Esophagus (tissue), 2 donors: ENCODE data around the gene PADI4. TPM values are rescaled to one million over a fixed set of nuclear protein-coding genes. Genes with fewer than 3 reads are reported as not detected.
"Not testable (repeated sequence)": the region's sequence is repeated elsewhere in the genome, so short reads cannot be mapped to it uniquely, and the experiment has no call there.

ENCODE experiments used
- H3K27ac ChIP-seq, 2 donors: one replicate each; pipeline ENCODE4 v1.5.1; 2013; ENCODE audit warnings: low read depth in 2 of 2, mild to moderate bottlenecking in 2 of 2, inconsistent platforms in 1 of 2, low read length in 1 of 2, moderate library complexity in 1 of 2
- H3K27me3 ChIP-seq, 2 donors: one replicate each; pipeline ENCODE4 v1.6.1; 2013; ENCODE audit warnings: low read length in 2 of 2, control low read depth in 1 of 2, mild to moderate bottlenecking in 1 of 2; ENCODE audit not compliant: insufficient read depth in 2 of 2, control insufficient read depth in 1 of 2
- H3K36me3 ChIP-seq, 2 donors: one replicate each; pipeline ENCODE4 v1.6.1; 2013; ENCODE audit warnings: low read length in 1 of 2; ENCODE audit not compliant: control insufficient read depth in 2 of 2, insufficient read depth in 2 of 2
- H3K4me1 ChIP-seq, 2 donors: one replicate each; pipeline ENCODE4 v1.6.1; 2013; ENCODE audit warnings: low read length in 1 of 2; ENCODE audit not compliant: control insufficient read depth in 2 of 2, insufficient read depth in 2 of 2
- H3K4me3 ChIP-seq, 2 donors: one replicate each; pipeline ENCODE4 v1.5.1; 2013; ENCODE audit warnings: low read length in 2 of 2, mild to moderate bottlenecking in 2 of 2, low read depth in 1 of 2, moderate library complexity in 1 of 2
- H3K9me3 ChIP-seq, 2 donors: one replicate each; pipeline ENCODE4 v1.6.1; 2013; ENCODE audit warnings: mild to moderate bottlenecking in 2 of 2, low read depth in 1 of 2, low read length in 1 of 2, moderate library complexity in 1 of 2; ENCODE audit not compliant: control insufficient read depth in 2 of 2, insufficient read depth in 1 of 2
- WGBS, 2 donors: extraction: QIAGEN DNeasy Blood & Tissue Kit; methylation state at CpG; one replicate each; pipeline ENCODE4 v1.1.7; 2013; 5-methylcytosine and 5-hydroxymethylcytosine counted together
- polyA plus RNA-seq, 2 donors: library from polyadenylated mRNA; stranded (reverse); fragments of 200-250 nt; gene quantifications; one replicate each; pipeline ENCODE4 v1.2.3, GENCODE V29; 2013
- donor health status: healthy with polysubstance abuse.
- donor health status: Bipolar disorder and iron deficiency.

PADI4 gene
- polyA plus RNA-seq, 2 donors: 0.02 to 0.12 TPM

GRCh38 chr1:17318262-17318661 lies 10.3 kb downstream of the PADI4 start:
- Histone ChIP-seq H3K4me3 (no peak overlapping the region), H3K27ac (no peak overlapping the region), H3K9me3 (no peaks in the 10 kb centered on the region), H3K27me3 (no peaks in the 10 kb centered on the region), H3K4me1 (no peaks in the 10 kb centered on the region), H3K36me3 (no peaks in the 10 kb centered on the region)
- 51 to 56% methylated on average over 6 of the region's 6 CpGs for WGBS, 2 donors

DNA sequence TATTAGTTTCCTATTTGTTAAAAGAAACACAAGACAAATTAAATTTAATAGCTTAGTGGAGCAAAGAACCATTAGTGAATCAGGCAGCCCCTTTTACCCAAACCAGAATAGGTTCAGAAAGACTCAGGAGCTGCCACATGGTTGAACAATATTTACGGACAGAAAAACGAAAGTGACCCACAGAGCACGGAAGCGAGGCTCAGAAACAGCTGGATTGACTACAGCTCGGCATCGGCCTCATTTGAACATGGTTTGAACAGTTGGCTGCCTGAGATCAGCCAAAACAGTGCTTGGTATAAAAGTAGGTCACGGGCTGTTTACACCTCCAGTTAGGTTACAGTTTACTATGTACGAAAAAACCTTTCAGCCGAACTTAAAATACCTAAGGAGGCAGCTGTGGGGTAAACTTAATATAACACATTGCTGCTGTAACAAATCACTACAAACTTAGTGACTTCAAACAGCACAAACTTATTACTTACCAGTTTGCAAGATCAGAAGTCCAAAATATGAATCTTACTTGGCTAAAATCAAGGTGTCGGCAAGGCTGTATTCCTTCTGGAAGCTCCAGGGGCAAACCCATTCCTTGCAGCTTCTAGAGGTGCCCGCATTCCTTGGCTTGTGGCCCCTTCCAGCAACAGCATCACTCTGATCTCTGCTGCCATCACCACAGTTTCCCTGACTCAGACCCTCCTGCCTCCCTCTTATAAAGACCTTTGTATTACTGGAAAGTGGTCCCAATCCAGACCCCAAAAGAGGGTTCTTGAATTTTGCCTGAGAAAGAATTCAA lies 11.8 kb downstream of the PADI4 start:
- 84 to 88% methylated on average over 11 of the region's 11 CpGs for WGBS, 2 donors

GRCh38 chr1:17321857-17322390 lies 13.9 kb downstream of the PADI4 start:
- H3K27me3 ChIP-seq, H3K4me1 ChIP-seq, H3K36me3 ChIP-seq, H3K9me3 ChIP-seq, H3K27ac ChIP-seq, H3K4me3 ChIP-seq: not testable (repeated sequence)
- 76 to 84% methylated on average over 6 of the region's 6 CpGs for whole genome bisulfite sequencing, 2 donors

More for the DNA sequence above, 11.8 kb downstream of the PADI4 start:
- Histone ChIP-seq H3K27me3 (no peaks in the 10 kb centered on the region), H3K9me3 (no peaks in the 10 kb centered on the region), H3K27ac (no peak overlapping the region), H3K4me3 (no peak overlapping the region), H3K36me3 (no peaks in the 10 kb centered on the region), H3K4me1 (no peaks in the 10 kb centered on the region)

DNA sequence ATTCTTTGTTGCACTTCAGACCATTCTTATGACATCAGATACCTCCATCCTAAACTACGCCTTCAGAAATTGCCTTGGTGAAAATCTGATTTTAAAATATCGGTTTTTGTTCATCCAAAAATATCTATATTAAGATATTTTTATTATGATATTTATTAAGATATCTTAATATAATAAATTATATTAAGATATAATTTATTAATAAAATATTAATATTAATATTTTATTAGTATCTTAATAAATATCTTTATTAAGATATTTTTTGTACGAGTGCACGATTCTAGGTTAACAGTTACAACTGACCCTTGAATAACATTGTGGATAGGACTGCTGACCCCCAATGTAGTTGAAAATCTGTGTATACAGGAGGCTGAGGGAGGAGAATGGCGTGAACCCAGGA lies 20.9 kb downstream of the PADI4 start:
- Histone ChIP-seq H3K27ac (no peak overlapping the region), H3K4me3 (no peak overlapping the region), H3K27me3 (no peaks in the 10 kb centered on the region), H3K4me1 (no peaks in the 10 kb centered on the region), H3K36me3 (no peaks in the 10 kb centered on the region), H3K9me3 (no peaks in the 10 kb centered on the region)
- WGBS, 2 donors: 75 to 77% methylated on average over 5 of the region's 5 CpGs

DNA sequence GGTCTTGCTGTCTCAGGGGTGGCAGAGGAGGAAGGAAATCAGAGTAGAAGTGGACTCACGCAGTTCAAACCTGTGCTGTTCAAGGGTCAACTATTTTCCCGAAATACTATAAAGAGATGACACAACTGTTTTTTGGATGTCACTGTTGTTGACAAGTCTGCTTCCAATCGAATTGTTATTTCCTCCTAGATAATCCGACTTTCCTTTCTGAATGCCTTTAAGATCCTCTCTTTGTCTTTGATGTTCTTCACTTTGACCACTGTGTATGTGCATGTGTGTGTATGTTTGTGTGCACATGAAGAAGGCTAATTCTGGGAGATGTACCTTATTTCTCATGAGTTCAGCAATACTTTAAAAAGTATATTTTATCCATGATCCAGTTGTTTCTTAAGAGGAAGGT lies 21.6 kb downstream of the PADI4 start:
- Histone ChIP-seq H3K4me3 (no peak overlapping the region), H3K27ac (no peak overlapping the region), H3K9me3 (no peaks in the 10 kb centered on the region), H3K27me3 (no peaks in the 10 kb centered on the region), H3K36me3 (no peaks in the 10 kb centered on the region), H3K4me1 (no peaks in the 10 kb centered on the region)
- WGBS, 2 donors: 81 to 83% methylated on average over 4 of the region's 4 CpGs

GRCh38 chr1:17330856-17331255 lies 22.9 kb downstream of the PADI4 start:
- Histone ChIP-seq H3K36me3 (no peaks in the 10 kb centered on the region), H3K4me3 (no peak overlapping the region), H3K27ac (no peak overlapping the region), H3K4me1 (no peaks in the 10 kb centered on the region), H3K9me3 (no peaks in the 10 kb centered on the region), H3K27me3 (no peaks in the 10 kb centered on the region)
- 75 to 76% methylated on average over 7 of the region's 7 CpGs for WGBS, 2 donors

DNA sequence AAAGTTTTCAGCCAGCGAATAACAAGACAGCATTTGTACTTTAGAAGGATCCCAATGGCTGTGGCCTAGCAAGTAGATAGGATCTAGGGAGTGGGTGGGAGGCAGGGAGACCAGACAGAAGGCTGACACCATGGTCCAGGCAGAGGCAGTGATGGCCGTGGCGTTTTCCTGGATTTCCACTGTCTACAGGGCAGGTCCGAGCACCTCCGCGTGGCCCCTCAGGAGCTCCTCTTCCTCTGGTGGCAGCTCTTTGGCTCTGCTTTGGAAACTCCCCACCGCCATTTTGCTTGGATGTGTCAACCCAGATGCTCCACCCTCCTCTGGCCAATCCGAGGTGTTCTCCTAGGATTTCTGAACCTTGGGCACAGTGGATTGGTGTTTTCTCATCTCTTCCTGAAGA lies 25.1 kb downstream of the PADI4 start:
- Histone ChIP-seq H3K27ac (no peak overlapping the region), H3K9me3 (no peaks in the 10 kb centered on the region), H3K4me3 (no peak overlapping the region), H3K27me3 (no peaks in the 10 kb centered on the region), H3K4me1 (no peaks in the 10 kb centered on the region), H3K36me3 (no peaks in the 10 kb centered on the region)
- WGBS, 2 donors: 94% methylated on average over 6 to 8 of the region's 8 CpGs

- Histone ChIP-seq H3K9me3 (no peaks in the 10 kb centered on the region), H3K27ac (no peak overlapping the region), H3K27me3 (no peaks in the 10 kb centered on the region), H3K4me3 (no peak overlapping the region), H3K36me3 (no peaks in the 10 kb centered on the region), H3K4me1 (no peaks in the 10 kb centered on the region)
- WGBS, 2 donors: 25 to 29% methylated on average over 20 of the region's 20 CpGs
Measured at GRCh38 chr1:17335821-17336710, 28.1 kb downstream of the PADI4 start.

DNA sequence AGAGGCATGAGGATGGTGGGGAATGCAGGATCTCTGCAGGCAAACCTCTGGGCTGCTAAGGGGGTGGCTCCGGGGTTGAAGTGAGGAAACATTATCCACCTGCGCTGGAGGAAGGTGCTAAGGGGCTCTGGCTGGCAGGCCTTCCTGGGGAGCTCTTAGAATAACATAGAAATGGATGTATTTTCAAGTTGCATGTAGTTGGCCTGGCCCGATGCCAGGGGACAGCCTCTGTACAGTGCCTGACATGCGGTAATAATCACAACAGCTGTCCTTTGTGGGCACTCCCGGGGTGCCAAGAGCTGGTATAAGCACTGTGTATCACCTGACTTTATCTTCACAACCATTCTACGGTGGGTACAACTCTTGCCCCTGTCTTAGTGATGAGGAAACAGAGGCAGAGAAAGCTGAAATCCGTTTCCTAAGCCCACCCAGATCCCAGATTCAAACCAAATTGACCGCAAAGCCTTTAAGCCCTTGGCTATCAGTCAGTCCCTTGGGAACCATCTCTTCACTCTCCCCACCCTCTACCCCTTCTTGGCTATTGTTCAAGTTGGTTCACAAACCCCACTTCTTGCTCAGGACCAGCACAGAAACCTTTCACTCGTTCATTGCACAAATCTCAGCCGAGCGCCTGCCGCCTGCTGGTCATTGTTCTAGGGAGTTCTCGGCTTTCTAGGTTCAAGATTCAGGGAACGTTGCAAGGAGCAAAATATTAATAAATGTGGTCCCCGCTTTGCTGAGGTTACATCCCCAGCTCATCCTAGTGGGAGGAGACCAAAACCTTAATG lies 30.9 kb downstream of the PADI4 start:
- H3K4me3 ChIP-seq: no peak overlapping the region
- H3K9me3 ChIP-seq: no peaks in the 10 kb centered on the region
- H3K27ac ChIP-seq: no peak overlapping the region
- no peaks in the 10 kb centered on the region for H3K4me1 ChIP-seq
- no peaks in the 10 kb centered on the region for H3K27me3 ChIP-seq
- 72 to 78% methylated on average over 15 of the region's 15 CpGs for WGBS, 2 donors
- no peaks in the 10 kb centered on the region for H3K36me3 ChIP-seq
